Tibial nerve (tissue), 4 donors: ENCODE measurements around the gene SLC26A2. TPM values are rescaled to one million over a fixed set of nuclear protein-coding genes. Genes with fewer than 3 reads are reported as not detected.

Source experiments
- DNase-seq, 2 donors: peaks; one replicate each; pipeline ENCODE4 v3.0.0-alpha.2; 2019; ENCODE audit warnings: low spot score in 2 of 2
- H3K27ac ChIP-seq, 4 donors: fragments of 200-600 bp; sonication (generic) in 3 of 4; one replicate each; pipeline ENCODE4 v1.5.1; 2017 to 2019; ENCODE audit warnings: mild to moderate bottlenecking in 1 of 4
- H3K27me3 ChIP-seq, 2 donors: fragments of 200-600 bp; sonication (generic) in 1 of 2; one replicate each; pipeline versions ENCODE4 v1.5.1 to v1.6.0; 2017 to 2019
- H3K36me3 ChIP-seq, 3 donors: fragments of 200-600 bp; sonication (generic); one replicate each; pipeline ENCODE4 v1.5.1; 2018 to 2019
- H3K4me1 ChIP-seq, 4 donors: fragments of 200-600 bp; sonication (generic) in 3 of 4; one replicate each; pipeline ENCODE4 v1.5.1; 2017 to 2019
- H3K4me3 ChIP-seq, 4 donors: fragments of 200-600 bp; sonication (generic) in 3 of 4; one replicate each; pipeline ENCODE4 v1.5.1; 2017 to 2019; ENCODE audit warnings: mild to moderate bottlenecking in 1 of 4, moderate library complexity in 1 of 4
- H3K9me3 ChIP-seq, 4 donors: fragments of 200-600 bp; sonication (generic) in 3 of 4; one replicate each; pipeline ENCODE4 v1.5.1; 2017 to 2019
- EP300 ChIP-seq, 2 donors: sonication (generic); formaldehyde crosslinking; IDR thresholded peaks; one replicate each; pipeline ENCODE4 v1.6.1; 2017; ENCODE audit warnings: antibody characterized with exemption in 2 of 2, mild to moderate bottlenecking in 1 of 2
- POLR2A ChIP-seq, 2 donors: fragments of 450-650 bp; IDR thresholded peaks; one replicate each; pipeline ENCODE4 v1.6.1; 2017; ENCODE audit warnings: antibody characterized with exemption in 2 of 2, mild to moderate bottlenecking in 2 of 2, moderate library complexity in 2 of 2
- WGBS, 2 donors: methylation state at CpG; one replicate each; pipeline ENCODE4 v1.1.5; 2018; 5-methylcytosine and 5-hydroxymethylcytosine counted together
- total RNA-seq, 4 donors: library from RNA; depleted of rRNA; stranded (reverse); fragments of >200 nt; gene quantifications; one replicate each; pipeline ENCODE4 v1.1.0, GENCODE V29; 2016
- TF ChIP-seq, protein P1 (sequence below), 5 experiments: fragments of 200-600 bp in 3 of 5; fragments of 450-650 bp in 2 of 5; sonication (generic) in 3 of 5; IDR thresholded peaks; one replicate each; pipeline ENCODE4 v1.5.1; 2016 to 2019; ENCODE audit warnings: antibody characterized with exemption in 5 of 5, mild to moderate bottlenecking in 3 of 5, moderate library complexity in 2 of 5

Gene SLC26A2
- total RNA-seq, 4 donors from 2014 or later, result 10.2 to 17.9 (median 12.4) TPM

GRCh38 chr5:149962601-149963300, 2.2 kb downstream of the SLC26A2 start:
- Histone ChIP-seq H3K4me1 (peaks cover 0 to 29% (median 10%) of the 10 kb centered on the region in 4 donors), H3K27ac (no peak overlapping the region), H3K9me3 (no peaks in the 10 kb centered on the region), H3K4me3 (no peak overlapping the region), H3K27me3 (no peaks in the 10 kb centered on the region), H3K36me3 (no peaks in the 10 kb centered on the region)
- 90 to 93% methylated on average over 5 of the region's 5 CpGs for WGBS, 2 donors
- no peak for TF ChIP-seq EP300 (IDR thresholded peaks at IDR 0.05)
- DNase-seq, result no peak

DNA sequence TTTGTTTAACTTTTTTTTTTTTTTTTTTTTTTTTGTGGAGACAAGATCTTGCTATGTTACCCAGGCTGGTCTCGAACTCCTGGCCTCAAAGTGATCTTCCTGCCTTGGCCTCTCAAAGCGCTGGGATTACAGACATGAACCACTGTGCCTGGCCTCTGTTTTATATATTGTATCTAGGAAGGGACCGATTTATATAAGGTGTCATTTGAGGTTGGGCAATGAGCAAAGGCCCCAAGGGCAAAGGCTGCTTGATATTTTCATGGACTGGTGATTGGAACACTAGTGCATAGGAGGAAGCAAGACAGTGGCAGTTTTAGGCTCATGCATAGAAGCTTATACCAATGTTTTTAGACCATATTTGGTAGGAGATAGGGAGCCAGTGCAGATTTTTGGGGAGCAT, 3.2 kb downstream of the SLC26A2 start:
- TF ChIP-seq POLR2A (IDR thresholded peaks at IDR 0.05) (no peak), EP300 (IDR thresholded peaks at IDR 0.05) (no peak)
- TF ChIP-seq, protein P1, sequence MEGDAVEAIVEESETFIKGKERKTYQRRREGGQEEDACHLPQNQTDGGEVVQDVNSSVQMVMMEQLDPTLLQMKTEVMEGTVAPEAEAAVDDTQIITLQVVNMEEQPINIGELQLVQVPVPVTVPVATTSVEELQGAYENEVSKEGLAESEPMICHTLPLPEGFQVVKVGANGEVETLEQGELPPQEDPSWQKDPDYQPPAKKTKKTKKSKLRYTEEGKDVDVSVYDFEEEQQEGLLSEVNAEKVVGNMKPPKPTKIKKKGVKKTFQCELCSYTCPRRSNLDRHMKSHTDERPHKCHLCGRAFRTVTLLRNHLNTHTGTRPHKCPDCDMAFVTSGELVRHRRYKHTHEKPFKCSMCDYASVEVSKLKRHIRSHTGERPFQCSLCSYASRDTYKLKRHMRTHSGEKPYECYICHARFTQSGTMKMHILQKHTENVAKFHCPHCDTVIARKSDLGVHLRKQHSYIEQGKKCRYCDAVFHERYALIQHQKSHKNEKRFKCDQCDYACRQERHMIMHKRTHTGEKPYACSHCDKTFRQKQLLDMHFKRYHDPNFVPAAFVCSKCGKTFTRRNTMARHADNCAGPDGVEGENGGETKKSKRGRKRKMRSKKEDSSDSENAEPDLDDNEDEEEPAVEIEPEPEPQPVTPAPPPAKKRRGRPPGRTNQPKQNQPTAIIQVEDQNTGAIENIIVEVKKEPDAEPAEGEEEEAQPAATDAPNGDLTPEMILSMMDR (IDR thresholded peaks at IDR 0.05), result no peak
- WGBS, 2 donors, result 84 to 98% methylated on average over 3 of the region's 3 CpGs

GRCh38 chr5:149966946-149967345, 6.4 kb downstream of the SLC26A2 start:
- 42 to 51% methylated on average over 3 of the region's 3 CpGs for WGBS, 2 donors
- no peak overlapping the region for H3K27ac ChIP-seq

More for the DNA sequence above, 3.2 kb downstream of the SLC26A2 start:
- Histone ChIP-seq H3K36me3 (no peaks in the 10 kb centered on the region), H3K27me3 (no peaks in the 10 kb centered on the region), H3K9me3 (no peaks in the 10 kb centered on the region), H3K4me3 (no peak overlapping the region), H3K4me1 (peaks cover 0 to 29% (median 10%) of the 10 kb centered on the region in 4 donors), H3K27ac (no peak overlapping the region)
- no peak for DNase-seq

DNA sequence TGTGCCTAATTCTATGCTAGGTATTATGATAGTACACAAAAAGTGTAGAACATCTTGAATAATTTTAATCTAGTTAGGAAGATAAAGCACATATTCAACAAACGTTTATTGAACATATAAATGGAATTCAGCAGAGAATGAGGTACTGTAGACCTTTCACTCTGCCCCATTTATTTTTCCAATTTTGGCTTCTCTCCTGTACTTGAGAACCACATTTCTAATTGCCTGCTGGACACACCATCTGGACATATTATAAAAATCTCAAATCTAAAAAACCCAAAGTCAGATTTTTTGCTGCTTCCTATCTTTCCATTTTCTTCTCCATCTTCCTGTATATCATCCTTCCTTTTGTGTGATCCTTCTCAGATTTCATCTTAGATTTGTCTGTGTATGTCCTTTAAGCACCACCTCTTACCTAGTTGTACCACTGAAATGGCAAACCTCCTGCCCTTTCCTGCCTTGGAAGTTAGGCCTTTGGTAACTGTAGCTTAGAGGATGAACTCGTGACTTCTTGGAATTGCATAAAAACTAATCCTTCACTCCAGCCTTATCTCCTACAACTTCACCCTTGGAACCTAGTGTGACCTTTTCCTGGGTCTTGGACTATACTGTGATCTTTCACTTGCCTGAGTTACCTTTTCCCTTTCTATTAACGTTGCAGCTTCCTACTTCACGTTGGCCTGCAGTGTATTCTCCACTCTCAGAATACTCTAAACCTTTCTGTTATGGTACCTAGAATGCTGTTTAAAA, 8.8 kb downstream of the SLC26A2 start:
- no peak for DNase-seq
- 83% methylated on average over 4 of the region's 4 CpGs for WGBS, 2 donors
- no peaks in the 10 kb centered on the region for H3K9me3 ChIP-seq
- no peak overlapping the region for H3K4me3 ChIP-seq
- H3K27me3 ChIP-seq, result no peaks in the 10 kb centered on the region
- H3K36me3 ChIP-seq, result peaks cover 0 to 9% (median 0%) of the 10 kb centered on the region in 3 donors
- H3K27ac ChIP-seq, result no peak overlapping the region
- H3K4me1 ChIP-seq, result no peaks in the 10 kb centered on the region
- no peak for TF ChIP-seq EP300 (IDR thresholded peaks at IDR 0.05)
- TF ChIP-seq, protein P1 (IDR thresholded peaks at IDR 0.05), result no peak
- TF ChIP-seq POLR2A (IDR thresholded peaks at IDR 0.05), result no peak

More at GRCh38 chr5:149966946-149967345, 6.4 kb downstream of the SLC26A2 start:
- no peak for TF ChIP-seq EP300 (IDR thresholded peaks at IDR 0.05)
- TF ChIP-seq POLR2A (IDR thresholded peaks at IDR 0.05), result no peak
- TF ChIP-seq, protein P1 (IDR thresholded peaks at IDR 0.05), result no peak
- H3K9me3 ChIP-seq, result no peaks in the 10 kb centered on the region
- H3K36me3 ChIP-seq, result peaks cover 0 to 9% (median 0%) of the 10 kb centered on the region in 3 donors
- peaks cover 0 to 7% (median 0%) of the 10 kb centered on the region in 4 donors for H3K4me1 ChIP-seq
- H3K4me3 ChIP-seq, result no peak overlapping the region
- H3K27me3 ChIP-seq, result no peaks in the 10 kb centered on the region
- DNase-seq, result no peak

- Histone ChIP-seq H3K4me1 (no peaks in the 10 kb centered on the region), H3K27me3 (no peaks in the 10 kb centered on the region), H3K4me3 (no peak overlapping the region), H3K9me3 (no peaks in the 10 kb centered on the region), H3K27ac (no peak overlapping the region), H3K36me3 (peaks cover 0 to 38% (median 0%) of the 10 kb centered on the region in 3 donors)
- no peak for DNase-seq
- no peak for TF ChIP-seq EP300 (IDR thresholded peaks at IDR 0.05)
- no peak for TF ChIP-seq POLR2A (IDR thresholded peaks at IDR 0.05)
- TF ChIP-seq, protein P1 (IDR thresholded peaks at IDR 0.05), result no peak
- 61 to 64% methylated on average over 2 of the region's 2 CpGs for WGBS, 2 donors
These were observed 14.9 kb downstream of the SLC26A2 start for GRCh38 chr5:149975409-149975808.
